C4-2B (cell line): Measurements from ENCODE around the gene RPS17.

ENCODE experiments used
- H3K27ac ChIP-seq: fragments of 450-650 bp; 2 replicates; pipeline ENCODE4 v1.5.1; 2017
- TF ChIP-seq, protein P1 (sequence below): fragments of 450-650 bp; conservative IDR thresholded peaks from 2 replicates; pipeline ENCODE4 v1.5.1; 2017; ENCODE audit warnings: mild to moderate bottlenecking

Gene RPS17

GRCh38 chr15:82488250-82488649, 52.0 kb downstream of the RPS17 start:
- peak overlapping the region; percentile 83 for H3K27ac ChIP-seq
- TF ChIP-seq, protein P1, sequence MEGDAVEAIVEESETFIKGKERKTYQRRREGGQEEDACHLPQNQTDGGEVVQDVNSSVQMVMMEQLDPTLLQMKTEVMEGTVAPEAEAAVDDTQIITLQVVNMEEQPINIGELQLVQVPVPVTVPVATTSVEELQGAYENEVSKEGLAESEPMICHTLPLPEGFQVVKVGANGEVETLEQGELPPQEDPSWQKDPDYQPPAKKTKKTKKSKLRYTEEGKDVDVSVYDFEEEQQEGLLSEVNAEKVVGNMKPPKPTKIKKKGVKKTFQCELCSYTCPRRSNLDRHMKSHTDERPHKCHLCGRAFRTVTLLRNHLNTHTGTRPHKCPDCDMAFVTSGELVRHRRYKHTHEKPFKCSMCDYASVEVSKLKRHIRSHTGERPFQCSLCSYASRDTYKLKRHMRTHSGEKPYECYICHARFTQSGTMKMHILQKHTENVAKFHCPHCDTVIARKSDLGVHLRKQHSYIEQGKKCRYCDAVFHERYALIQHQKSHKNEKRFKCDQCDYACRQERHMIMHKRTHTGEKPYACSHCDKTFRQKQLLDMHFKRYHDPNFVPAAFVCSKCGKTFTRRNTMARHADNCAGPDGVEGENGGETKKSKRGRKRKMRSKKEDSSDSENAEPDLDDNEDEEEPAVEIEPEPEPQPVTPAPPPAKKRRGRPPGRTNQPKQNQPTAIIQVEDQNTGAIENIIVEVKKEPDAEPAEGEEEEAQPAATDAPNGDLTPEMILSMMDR = peak; percentile 40

GRCh38 chr15:82487045-82487444, 53.2 kb downstream of the RPS17 start:
- H3K27ac ChIP-seq = peak overlapping the region; percentile 83
